ENCODE data around the gene MED25. TPM values are rescaled to one million over a fixed set of nuclear protein-coding genes. Genes with fewer than 3 reads are reported as not detected.
A peak's percentile ranks its signal among the peaks of the same experiment; 100 is the strongest.

Gene MED25
- total RNA-seq, 3 donors from 2014 or later (not counting 1 experiment from before 2014, with no cell fraction given): 64.2 to 132 (median 69.5) TPM

DNA sequence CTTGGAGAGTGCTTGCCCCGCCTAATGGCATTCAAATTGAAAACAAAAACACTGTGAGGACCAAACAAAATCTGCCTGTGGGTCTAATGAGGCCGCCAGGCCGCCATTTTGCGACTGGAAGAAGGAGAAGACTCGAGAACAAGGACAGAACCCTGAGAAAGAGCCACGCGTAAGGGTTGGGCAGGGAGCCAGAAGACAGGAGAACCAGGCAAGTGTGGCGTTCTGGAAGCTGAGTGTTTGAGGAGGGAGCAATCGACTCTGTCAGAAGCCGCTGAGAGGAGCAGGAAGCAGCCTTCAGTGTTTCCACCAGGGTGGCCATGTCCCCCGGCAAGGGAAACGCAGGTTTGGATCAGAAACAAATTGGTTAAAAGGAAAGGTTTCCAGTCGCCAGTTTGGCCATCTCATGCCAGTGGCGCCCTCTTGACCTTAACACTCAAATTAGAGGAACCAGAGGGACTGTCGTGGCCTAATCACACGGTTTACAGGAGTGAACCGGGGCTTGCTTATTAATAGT is 22.7 kb downstream of the MED25 start:
- intact Hi-C loops (cut with micrococcal nuclease): no loop called here
- no peak for DNase-seq
- TF ChIP-seq, protein P1, sequence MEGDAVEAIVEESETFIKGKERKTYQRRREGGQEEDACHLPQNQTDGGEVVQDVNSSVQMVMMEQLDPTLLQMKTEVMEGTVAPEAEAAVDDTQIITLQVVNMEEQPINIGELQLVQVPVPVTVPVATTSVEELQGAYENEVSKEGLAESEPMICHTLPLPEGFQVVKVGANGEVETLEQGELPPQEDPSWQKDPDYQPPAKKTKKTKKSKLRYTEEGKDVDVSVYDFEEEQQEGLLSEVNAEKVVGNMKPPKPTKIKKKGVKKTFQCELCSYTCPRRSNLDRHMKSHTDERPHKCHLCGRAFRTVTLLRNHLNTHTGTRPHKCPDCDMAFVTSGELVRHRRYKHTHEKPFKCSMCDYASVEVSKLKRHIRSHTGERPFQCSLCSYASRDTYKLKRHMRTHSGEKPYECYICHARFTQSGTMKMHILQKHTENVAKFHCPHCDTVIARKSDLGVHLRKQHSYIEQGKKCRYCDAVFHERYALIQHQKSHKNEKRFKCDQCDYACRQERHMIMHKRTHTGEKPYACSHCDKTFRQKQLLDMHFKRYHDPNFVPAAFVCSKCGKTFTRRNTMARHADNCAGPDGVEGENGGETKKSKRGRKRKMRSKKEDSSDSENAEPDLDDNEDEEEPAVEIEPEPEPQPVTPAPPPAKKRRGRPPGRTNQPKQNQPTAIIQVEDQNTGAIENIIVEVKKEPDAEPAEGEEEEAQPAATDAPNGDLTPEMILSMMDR (IDR thresholded peaks at IDR 0.05): no peak
- Mint-ChIP-seq H3K4me3 (no peak overlapping the region), H3K27ac (peak overlapping the region in 1 of 2 donors; percentile 38), H3K27me3 (ENCODE audit: low read depth in 2 of 2) (no peaks in the 10 kb centered on the region), H3K36me3 (no peaks in the 10 kb centered on the region), H3K4me1 (peaks cover 10 to 19% of the 10 kb centered on the region in 2 donors), H3K9me3 (no peaks in the 10 kb centered on the region)
- WGBS (ENCODE audit: insufficient coverage): 97% methylated on average over 17 of the region's 17 CpGs
- H3K36me3 ChIP-seq (ENCODE audit: control insufficient read depth, insufficient read depth, low read length): peaks cover 21% of the 10 kb centered on the region
- H3K4me3 ChIP-seq (ENCODE audit: low read length): no peak overlapping the region
- no peaks in the 10 kb centered on the region for H3K27me3 ChIP-seq (ENCODE audit: control insufficient read depth, insufficient read depth, low read length)
- H3K9me3 ChIP-seq (ENCODE audit: control insufficient read depth, insufficient read depth, low read length): no peaks in the 10 kb centered on the region
- H3K27ac ChIP-seq (ENCODE audit: low read length): no peak overlapping the region
- no peak for ATAC-seq
- H3K4me1 ChIP-seq (ENCODE audit: control insufficient read depth, insufficient read depth, low read length): peaks cover 8% of the 10 kb centered on the region

DNA sequence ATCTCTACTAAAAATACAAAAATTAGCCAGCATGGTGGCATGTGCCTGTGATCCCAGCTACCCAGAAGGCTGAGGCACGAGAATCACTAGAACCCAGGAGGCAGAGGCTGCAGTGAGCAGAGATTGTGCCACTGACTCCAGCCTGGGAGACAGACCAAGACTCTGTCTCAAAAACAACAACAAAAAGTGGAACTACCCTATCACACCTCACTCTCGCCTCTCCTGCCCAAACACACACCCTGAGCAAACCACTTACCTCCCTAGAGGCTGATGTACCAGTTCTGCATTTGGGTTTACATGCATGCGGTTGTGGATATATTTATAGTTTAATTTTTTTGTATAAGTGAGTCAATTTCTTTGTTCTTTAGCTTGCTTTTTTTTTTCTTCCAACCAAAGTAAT is 25.2 kb downstream of the MED25 start:
- H3K36me3 Mint-ChIP-seq: no peaks in the 10 kb centered on the region
- peaks cover 4% of the 10 kb centered on the region for H3K36me3 ChIP-seq (ENCODE audit: control insufficient read depth, insufficient read depth, low read length)
- no peaks in the 10 kb centered on the region for H3K27me3 Mint-ChIP-seq (ENCODE audit: low read depth in 2 of 2)
- DNase-seq (no peak), ATAC-seq (no peak)
- no peaks in the 10 kb centered on the region for H3K27me3 ChIP-seq (ENCODE audit: control insufficient read depth, insufficient read depth, low read length)
- no peak overlapping the region for H3K27ac Mint-ChIP-seq
- intact Hi-C loops (cut with micrococcal nuclease): no loop called here
- no peaks in the 10 kb centered on the region for H3K9me3 Mint-ChIP-seq
- H3K9me3 ChIP-seq (ENCODE audit: control insufficient read depth, insufficient read depth, low read length): no peaks in the 10 kb centered on the region
- H3K4me1 Mint-ChIP-seq: peaks cover 10 to 12% of the 10 kb centered on the region in 2 donors
- peaks cover 12% of the 10 kb centered on the region for H3K4me1 ChIP-seq (ENCODE audit: control insufficient read depth, insufficient read depth, low read length)
- TF ChIP-seq, protein P1 (IDR thresholded peaks at IDR 0.05): no peak
- H3K27ac ChIP-seq (ENCODE audit: low read length): no peak overlapping the region
- H3K4me3 Mint-ChIP-seq: no peak overlapping the region
- H3K4me3 ChIP-seq (ENCODE audit: low read length): no peak overlapping the region
- 64% methylated on average over 2 of the region's 3 CpGs for WGBS (ENCODE audit: insufficient coverage)

DNA sequence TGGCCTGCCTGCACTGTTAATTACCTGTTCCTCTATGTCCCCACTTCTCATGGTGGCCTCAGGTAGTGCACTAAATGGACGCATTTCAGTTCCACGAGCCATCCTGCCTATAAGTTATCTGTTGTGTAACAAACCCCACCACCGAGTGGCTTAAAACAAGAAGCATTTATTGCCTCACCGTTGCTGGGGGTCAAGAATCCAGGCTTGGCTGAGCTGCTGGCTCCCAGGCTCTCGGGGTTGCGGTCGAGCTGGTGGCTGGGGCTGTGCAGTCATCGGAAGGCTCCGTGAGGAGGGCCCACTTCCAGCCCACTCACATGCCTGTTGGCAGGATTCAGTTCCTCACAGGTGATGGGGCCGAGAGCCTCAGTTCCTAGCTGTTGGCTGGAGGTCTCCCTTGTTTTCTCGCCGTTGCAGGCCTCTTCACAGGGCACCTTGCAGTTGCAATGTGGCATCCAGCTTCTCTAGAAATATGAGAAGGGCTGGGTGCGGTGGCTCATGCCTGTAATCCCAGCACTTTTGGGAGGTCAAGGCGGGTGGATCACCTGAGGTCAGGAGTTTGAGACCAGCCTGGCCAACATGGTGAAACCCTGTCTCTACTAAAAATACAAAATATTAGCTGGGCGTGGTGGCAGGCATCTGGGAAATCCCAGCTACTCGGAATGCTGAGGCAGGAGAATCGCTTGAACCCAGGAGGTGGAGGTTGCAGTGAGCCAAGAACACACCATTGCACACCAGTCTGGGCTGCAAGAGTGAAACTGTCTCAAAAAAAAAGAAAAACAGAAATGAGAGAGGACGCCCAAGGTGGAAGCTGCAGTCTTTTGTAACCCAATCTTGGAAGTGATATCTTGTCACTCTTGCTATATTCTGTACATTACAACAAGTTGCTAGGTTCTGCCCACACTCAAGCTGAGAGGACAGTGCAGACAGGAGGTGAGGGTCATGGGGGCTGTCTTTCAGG is 26.3 kb downstream of the MED25 start:
- peaks cover 12 to 15% of the 10 kb centered on the region in 2 donors for H3K4me1 Mint-ChIP-seq
- no peak overlapping the region for H3K27ac Mint-ChIP-seq
- H3K36me3 Mint-ChIP-seq: no peaks in the 10 kb centered on the region
- 88% methylated on average over 18 of the region's 18 CpGs for WGBS (ENCODE audit: insufficient coverage)
- no peak overlapping the region for H3K4me3 Mint-ChIP-seq
- H3K27ac ChIP-seq (ENCODE audit: low read length): no peak overlapping the region
- no peak overlapping the region for H3K4me3 ChIP-seq (ENCODE audit: low read length)
- TF ChIP-seq, protein P1 (IDR thresholded peaks at IDR 0.05): no peak
- H3K9me3 ChIP-seq (ENCODE audit: control insufficient read depth, insufficient read depth, low read length): no peaks in the 10 kb centered on the region
- no peaks in the 10 kb centered on the region for H3K27me3 ChIP-seq (ENCODE audit: control insufficient read depth, insufficient read depth, low read length)
- no peaks in the 10 kb centered on the region for H3K27me3 Mint-ChIP-seq (ENCODE audit: low read depth in 2 of 2)
- H3K9me3 Mint-ChIP-seq: no peaks in the 10 kb centered on the region
- intact Hi-C loops (cut with micrococcal nuclease): no loop called here
- H3K36me3 ChIP-seq (ENCODE audit: control insufficient read depth, insufficient read depth, low read length): peaks cover 2% of the 10 kb centered on the region
- peaks cover 17% of the 10 kb centered on the region for H3K4me1 ChIP-seq (ENCODE audit: control insufficient read depth, insufficient read depth, low read length)
- DNase-seq (no peak), ATAC-seq (no peak)

All from natural killer cell (primary cell).